ENCODE results near the gene NUP98. TPM values are rescaled to one million over a fixed set of nuclear protein-coding genes. Genes with fewer than 3 reads are reported as not detected.

Gene NUP98
- polyA plus RNA-seq, 1 of the 3 experiments (the other 2 are of a cell fraction) = 56.4 TPM

- POLR2A ChIA-PET = no interaction called here
- no peaks in the 10 kb centered on the region for H3K9me2 ChIP-seq
- TF ChIP-seq GATA2 (CRISPR knock-in tag; IDR thresholded peaks at IDR 0.05) (no peak), FOSL2 (IDR thresholded peaks at IDR 0.05; ENCODE audit: borderline replicate concordance, low read depth) (peak; percentile 11; the same call in 1 of the 2 replicates)
- H3K4me3 ChIP-seq (ENCODE audit: low read depth in 2 of 2, low read length in 1 of 2) = no peak overlapping the region
- no peak overlapping the region for H3K9ac ChIP-seq
- DNase-seq = no peak
- peaks cover 32 to 68% of the 10 kb centered on the region in 2 experiments for H3K36me3 ChIP-seq (replicated peaks in 1 of 2; ENCODE audit: control insufficient read depth in 1 of 2, insufficient read depth in 2 of 2, low read length in 1 of 2)
- peaks cover 35% of the 10 kb centered on the region for H3K79me2 ChIP-seq (ENCODE audit: insufficient read depth)
- no peaks in the 10 kb centered on the region for H4K20me1 ChIP-seq (ENCODE audit: insufficient read depth)
- no peak overlapping the region for H2AFZ ChIP-seq (ENCODE audit: low read depth)
- H3K9me3 ChIP-seq = no peaks in the 10 kb centered on the region
- H3F3A ChIP-seq (replicated peaks; ENCODE audit: insufficient read depth) = no peaks in the 10 kb centered on the region
- no peaks in the 10 kb centered on the region for H3K27me3 ChIP-seq (ENCODE audit: insufficient read depth)
- H3K27ac ChIP-seq (ENCODE audit: low read depth in 2 of 2, low read length in 1 of 2) = no peak overlapping the region
- 75% methylated on average over 1 of the region's 1 CpG for WGBS (ENCODE audit: low lambda C conversion rate)
- H3K4me1 ChIP-seq (ENCODE audit: control insufficient read depth in 1 of 2, insufficient read depth in 2 of 2, low read depth in 1 of 2, low read length in 1 of 2) = no peaks in the 10 kb centered on the region
- CTCF ChIA-PET = interaction anchor here (1.3 kb wide), 1 partner anchor 20 kb away, joined by 3 read pairs; no protein-coding TSS in a partner anchor
- no peak overlapping the region for H3K4me2 ChIP-seq
Observed at GRCh38 chr11:3747704-3748103, 49.6 kb downstream of the NUP98 start.

- Histone ChIP-seq H3K4me2 (no peak overlapping the region), H2AFZ (ENCODE audit: low read depth) (no peak overlapping the region), H3F3A (replicated peaks; ENCODE audit: insufficient read depth) (peaks cover 8% of the 10 kb centered on the region), H3K27me3 (ENCODE audit: insufficient read depth) (no peaks in the 10 kb centered on the region), H3K27ac (ENCODE audit: low read depth in 2 of 2, low read length in 1 of 2) (no peak overlapping the region), H3K9me2 (no peaks in the 10 kb centered on the region), H4K20me1 (ENCODE audit: insufficient read depth) (no peaks in the 10 kb centered on the region), H3K4me1 (ENCODE audit: control insufficient read depth in 1 of 2, insufficient read depth in 2 of 2, low read depth in 1 of 2, low read length in 1 of 2) (no peaks in the 10 kb centered on the region), H3K4me3 (ENCODE audit: low read depth in 2 of 2, low read length in 1 of 2) (no peak overlapping the region), H3K79me2 (ENCODE audit: insufficient read depth) (peaks cover 35% of the 10 kb centered on the region), H3K9me3 (no peaks in the 10 kb centered on the region), H3K36me3 (replicated peaks in 1 of 2; ENCODE audit: control insufficient read depth in 1 of 2, insufficient read depth in 2 of 2, low read length in 1 of 2) (peaks cover 33 to 61% of the 10 kb centered on the region in 2 experiments), H3K9ac (no peak overlapping the region)
- 98% methylated on average over 5 of the region's 5 CpGs for WGBS (ENCODE audit: low lambda C conversion rate)
- ChIA-PET POLR2A (no interaction called here), CTCF (no interaction called here)
- no peak for DNase-seq
- TF ChIP-seq ZBTB33 (IDR thresholded peaks at IDR 0.05; ENCODE audit: borderline replicate concordance, low read depth) (no peak), GATA2 (CRISPR knock-in tag; IDR thresholded peaks at IDR 0.05) (no peak), RCOR1 (IDR thresholded peaks at IDR 0.05; ENCODE audit: low read length) (no peak), CHD2 (IDR thresholded peaks at IDR 0.05; ENCODE audit: low read length, partially characterized antibody) (no peak), RAD21 (IDR thresholded peaks at IDR 0.05; ENCODE audit: low read length) (no peak)
Observed at GRCh38 chr11:3745161-3745560, 52.2 kb downstream of the NUP98 start.

GRCh38 chr11:3738723-3739122 is 58.6 kb downstream of the NUP98 start:
- Histone ChIP-seq H3K9ac (no peak overlapping the region), H3K4me2 (no peak overlapping the region), H3K27me3 (ENCODE audit: insufficient read depth) (no peaks in the 10 kb centered on the region), H2AFZ (ENCODE audit: low read depth) (no peak overlapping the region), H3K4me1 (ENCODE audit: control insufficient read depth in 1 of 2, insufficient read depth in 2 of 2, low read depth in 1 of 2, low read length in 1 of 2) (no peaks in the 10 kb centered on the region), H3K9me2 (no peaks in the 10 kb centered on the region), H3F3A (replicated peaks; ENCODE audit: insufficient read depth) (peaks cover 14% of the 10 kb centered on the region), H3K27ac (ENCODE audit: low read depth in 2 of 2, low read length in 1 of 2) (no peak overlapping the region), H3K36me3 (replicated peaks in 1 of 2; ENCODE audit: control insufficient read depth in 1 of 2, insufficient read depth in 2 of 2, low read length in 1 of 2) (peaks cover 24 to 79% of the 10 kb centered on the region in 2 experiments), H3K9me3 (no peaks in the 10 kb centered on the region), H3K4me3 (ENCODE audit: low read depth in 2 of 2, low read length in 1 of 2) (no peak overlapping the region), H3K79me2 (ENCODE audit: insufficient read depth) (peaks cover 32% of the 10 kb centered on the region), H4K20me1 (ENCODE audit: insufficient read depth) (no peaks in the 10 kb centered on the region)
- POLR2A ChIA-PET = no interaction called here
- CTCF ChIA-PET = no interaction called here
- 100% methylated on average over 1 of the region's 1 CpG for WGBS (ENCODE audit: low lambda C conversion rate)
- DNase-seq = no peak
- TF ChIP-seq PBX3 (IDR thresholded peaks at IDR 0.05) (no peak), EZH2phosphoT487 (IDR thresholded peaks at IDR 0.05; ENCODE audit: borderline replicate concordance, low read depth) (no peak), MAX (IDR thresholded peaks at IDR 0.05; ENCODE audit: low read depth) (no peak), JUND (IDR thresholded peaks at IDR 0.05) (no peak), ELF1 (IDR thresholded peaks at IDR 0.05) (no peak), SIN3A (IDR thresholded peaks at IDR 0.05; ENCODE audit: borderline replicate concordance, low read depth, low read length) (no peak), GABPA (IDR thresholded peaks at IDR 0.05; ENCODE audit: low read depth) (no peak), TCF12 (IDR thresholded peaks at IDR 0.05) (no peak), ZBTB33 (IDR thresholded peaks at IDR 0.05; ENCODE audit: borderline replicate concordance, low read depth) (no peak), FOXM1 (IDR thresholded peaks at IDR 0.05; ENCODE audit: low read depth) (no peak), MEF2A (IDR thresholded peaks at IDR 0.05; ENCODE audit: borderline replicate concordance, low read depth) (no peak)

Measured in SK-N-SH (cell line).